ENCODE measurements around the gene SORCS3.

Gene SORCS3

GRCh38 chr10:104646146-104646545, 5.1 kb downstream of the SORCS3 start:
- no peak for DNase-seq (ENCODE audit: low read depth)
- no peak for TF ChIP-seq CTCF (conservative IDR thresholded peaks at IDR 0.05; ENCODE audit: low read depth, low read length)
- H3K4me3 ChIP-seq (ENCODE audit: low read length) = no peak overlapping the region

DNA sequence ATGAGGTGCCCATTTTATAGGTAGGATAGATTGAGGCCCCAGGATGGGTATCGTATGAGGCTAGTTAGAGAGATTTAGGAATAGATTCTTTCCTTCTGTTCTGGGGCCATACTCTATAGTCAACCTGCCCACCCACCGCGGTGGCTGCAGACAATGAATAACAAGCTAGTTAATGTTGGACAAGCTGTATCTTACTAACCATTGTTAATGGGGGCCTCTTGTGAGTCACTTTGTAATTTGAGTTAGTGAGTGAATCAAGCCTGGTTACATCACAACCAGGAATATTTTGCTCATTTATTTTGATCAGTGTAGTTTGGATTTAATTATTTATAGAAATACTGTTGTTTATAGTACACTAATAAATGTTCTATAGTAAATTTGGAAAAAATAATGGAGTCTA, 7.3 kb downstream of the SORCS3 start:
- H3K4me3 ChIP-seq (ENCODE audit: low read length) = no peak overlapping the region
- TF ChIP-seq CTCF (conservative IDR thresholded peaks at IDR 0.05; ENCODE audit: low read depth, low read length) = no peak
- no peak for DNase-seq (ENCODE audit: low read depth)

GRCh38 chr10:104650072-104650471, 9.0 kb downstream of the SORCS3 start:
- peak; percentile 62 for TF ChIP-seq CTCF (conservative IDR thresholded peaks at IDR 0.05; ENCODE audit: low read depth, low read length)

DNA sequence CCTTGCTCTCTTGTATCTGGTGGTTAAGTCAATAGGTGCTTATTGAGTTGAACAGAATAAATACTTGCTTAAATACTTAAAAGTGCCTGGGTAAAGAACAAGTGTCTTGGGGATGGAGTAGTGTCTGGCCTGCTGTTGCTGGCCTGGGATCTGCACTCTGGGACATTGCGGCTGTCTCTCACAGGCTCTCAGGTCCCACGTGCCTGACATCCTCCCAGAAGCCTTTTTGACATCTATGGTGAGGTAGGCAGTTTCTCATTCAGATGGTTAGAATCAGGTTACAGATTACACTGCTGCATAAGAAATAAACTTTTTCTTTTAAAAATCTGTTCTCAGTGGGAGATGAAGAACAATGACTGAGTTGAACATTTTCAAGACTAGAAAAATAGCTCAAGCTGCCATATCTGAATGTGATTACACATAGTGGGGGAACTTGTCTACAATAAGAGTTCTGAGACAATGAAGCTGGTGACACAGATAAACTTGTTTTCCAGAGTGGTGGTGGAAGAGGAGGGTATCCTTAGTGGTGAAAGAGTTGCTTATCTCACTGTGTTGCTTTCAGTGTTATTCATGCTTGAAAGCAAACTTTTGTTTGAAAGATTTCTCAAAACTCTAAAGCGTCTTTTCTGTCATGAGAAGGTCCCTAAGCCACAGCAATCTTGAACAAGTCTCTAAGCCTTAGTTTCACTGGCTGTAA, 9.7 kb downstream of the SORCS3 start:
- DNase-seq (ENCODE audit: low read depth) = no peak
- TF ChIP-seq CTCF (conservative IDR thresholded peaks at IDR 0.05; ENCODE audit: low read depth, low read length) = no peak
- no peak overlapping the region for H3K4me3 ChIP-seq (ENCODE audit: low read length)

More at GRCh38 chr10:104650072-104650471, 9.0 kb downstream of the SORCS3 start:
- DNase-seq (ENCODE audit: low read depth) = no peak
- no peak overlapping the region for H3K4me3 ChIP-seq (ENCODE audit: low read length)

DNA sequence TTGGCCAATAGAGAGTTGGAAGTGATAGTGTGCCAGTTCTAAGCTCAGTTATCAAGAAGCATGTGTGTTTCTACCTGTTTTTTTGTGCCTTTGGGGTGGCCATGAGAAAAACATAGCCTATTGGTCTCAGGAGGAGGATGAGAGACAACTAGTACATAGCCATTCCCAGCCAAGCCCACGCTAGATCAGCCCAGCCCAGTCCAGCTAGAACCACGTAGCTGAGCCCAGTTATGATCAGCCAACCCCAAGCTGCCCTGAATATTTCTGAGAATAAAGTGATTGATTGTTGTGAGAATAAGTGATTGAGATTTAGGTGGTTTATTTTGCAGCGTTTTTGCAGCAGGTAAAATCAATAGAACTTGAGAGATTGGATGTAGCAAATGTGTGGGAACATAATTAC, 15.9 kb downstream of the SORCS3 start:
- H3K4me3 ChIP-seq (ENCODE audit: low read length) = no peak overlapping the region
- DNase-seq (ENCODE audit: low read depth) = no peak
- TF ChIP-seq CTCF (conservative IDR thresholded peaks at IDR 0.05; ENCODE audit: low read depth, low read length) = no peak

DNA sequence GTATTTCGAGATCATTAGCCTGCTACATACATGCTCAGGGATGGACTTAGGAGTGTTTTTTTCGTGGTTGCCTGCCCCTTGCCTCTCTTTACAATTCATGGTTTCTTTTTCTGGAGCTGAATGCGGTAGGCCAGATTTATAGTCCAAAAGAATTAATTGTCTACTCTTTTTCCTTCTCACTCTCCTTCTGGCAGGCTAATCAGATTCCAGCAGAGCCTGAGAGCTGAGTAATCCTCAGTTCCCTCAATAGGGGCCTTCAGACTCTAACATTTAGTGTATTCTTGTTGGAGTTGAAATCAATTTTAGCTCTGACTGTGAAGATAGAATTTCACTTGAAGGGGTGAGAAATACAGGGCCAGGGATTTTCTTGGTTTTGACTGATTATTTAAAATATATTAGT, 16.4 kb downstream of the SORCS3 start:
- no peak overlapping the region for H3K4me3 ChIP-seq (ENCODE audit: low read length)
- TF ChIP-seq CTCF (conservative IDR thresholded peaks at IDR 0.05; ENCODE audit: low read depth, low read length) = no peak
- DNase-seq (ENCODE audit: low read depth) = no peak

DNA sequence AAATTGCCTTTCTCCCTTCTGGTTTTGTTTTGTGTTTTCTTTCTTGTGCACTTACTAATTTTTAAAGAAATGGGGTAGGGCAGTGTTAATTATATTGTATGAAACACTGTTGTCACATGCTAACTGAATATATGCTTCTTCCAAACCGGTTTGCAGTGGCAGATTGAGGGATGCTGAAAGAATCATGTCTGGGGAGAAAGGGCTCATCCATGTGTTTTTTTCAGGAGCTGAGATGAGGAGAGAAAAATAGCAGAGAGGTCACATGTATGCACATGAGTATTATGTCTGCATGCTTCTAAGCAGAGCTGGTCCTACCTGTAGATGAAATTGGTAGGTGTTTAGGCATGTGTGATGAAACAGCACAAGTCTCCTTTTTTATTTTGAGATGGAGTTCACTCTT, 17.0 kb downstream of the SORCS3 start:
- no peak for DNase-seq (ENCODE audit: low read depth)
- H3K4me3 ChIP-seq (ENCODE audit: low read length) = no peak overlapping the region
- TF ChIP-seq CTCF (conservative IDR thresholded peaks at IDR 0.05; ENCODE audit: low read depth, low read length) = no peak

All from retinal pigment epithelial cell (primary cell).